Measurements from ENCODE around the gene THSD7A.

THSD7A gene

GRCh38 chr7:11570922-11571550 lies 261.0 kb downstream of the THSD7A start:
- H3K36me3 ChIP-seq: no peaks in the 10 kb centered on the region
- no peaks in the 10 kb centered on the region for H3K4me1 ChIP-seq (ENCODE audit: control insufficient read depth in 1 of 2, insufficient read depth in 1 of 2, low read depth in 1 of 2, low read length in 1 of 2)
- H3K9me3 ChIP-seq: no peaks in the 10 kb centered on the region
- no peak for TF ChIP-seq CTCF (IDR thresholded peaks at IDR 0.05)
- H3K4me3 ChIP-seq (ENCODE audit: low read depth in 1 of 2, low read length in 1 of 2): no peak overlapping the region
- H3K27me3 ChIP-seq: no peaks in the 10 kb centered on the region
- H3K27ac ChIP-seq: no peak overlapping the region

- Histone ChIP-seq H3K4me1 (ENCODE audit: control insufficient read depth in 1 of 2, insufficient read depth in 1 of 2, low read depth in 1 of 2, low read length in 1 of 2) (no peaks in the 10 kb centered on the region), H3K27ac (no peak overlapping the region), H3K4me3 (ENCODE audit: low read depth in 1 of 2, low read length in 1 of 2) (no peak overlapping the region), H3K27me3 (no peaks in the 10 kb centered on the region), H3K9me3 (no peaks in the 10 kb centered on the region), H3K36me3 (no peaks in the 10 kb centered on the region)
- TF ChIP-seq CTCF (IDR thresholded peaks at IDR 0.05): no peak
These were observed 261.8 kb downstream of the THSD7A start for GRCh38 chr7:11570205-11570604.

GRCh38 chr7:11567571-11567970 lies 264.4 kb downstream of the THSD7A start:
- Histone ChIP-seq H3K27ac (no peak overlapping the region), H3K4me3 (ENCODE audit: low read depth in 1 of 2, low read length in 1 of 2) (no peak overlapping the region), H3K36me3 (no peaks in the 10 kb centered on the region), H3K9me3 (no peaks in the 10 kb centered on the region), H3K4me1 (ENCODE audit: control insufficient read depth in 1 of 2, insufficient read depth in 1 of 2, low read depth in 1 of 2, low read length in 1 of 2) (no peaks in the 10 kb centered on the region), H3K27me3 (no peaks in the 10 kb centered on the region)
- TF ChIP-seq CTCF (IDR thresholded peaks at IDR 0.05): no peak

- no peak for TF ChIP-seq CTCF (IDR thresholded peaks at IDR 0.05)
- Histone ChIP-seq H3K27me3 (no peaks in the 10 kb centered on the region), H3K27ac (no peak overlapping the region), H3K36me3 (no peaks in the 10 kb centered on the region), H3K4me1 (ENCODE audit: control insufficient read depth in 1 of 2, insufficient read depth in 1 of 2, low read depth in 1 of 2, low read length in 1 of 2) (no peaks in the 10 kb centered on the region), H3K4me3 (ENCODE audit: low read depth in 1 of 2, low read length in 1 of 2) (no peak overlapping the region), H3K9me3 (peaks cover 3% of the 10 kb centered on the region)
These were observed 274.4 kb downstream of the THSD7A start for GRCh38 chr7:11557627-11558026.

GRCh38 chr7:11552676-11553296 lies 279.2 kb downstream of the THSD7A start:
- Histone ChIP-seq H3K36me3 (no peaks in the 10 kb centered on the region), H3K27ac (no peak overlapping the region), H3K27me3 (no peaks in the 10 kb centered on the region), H3K4me3 (ENCODE audit: low read depth in 1 of 2, low read length in 1 of 2) (no peak overlapping the region), H3K9me3 (no peaks in the 10 kb centered on the region), H3K4me1 (ENCODE audit: control insufficient read depth in 1 of 2, insufficient read depth in 1 of 2, low read depth in 1 of 2, low read length in 1 of 2) (no peaks in the 10 kb centered on the region)
- no peak for TF ChIP-seq CTCF (IDR thresholded peaks at IDR 0.05)

All from neutrophil (primary cell).